GM18867 (cell line): Measurements from ENCODE around the gene ZC3H18.
A peak's percentile ranks its signal among the peaks of the same experiment; 100 is the strongest.

Experiments used
- ATAC-seq: cut with Tn5 transposase; IDR thresholded peaks from one replicate; pipeline ENCODE4 v1.9.1; 2021; ENCODE audit warnings: mild to moderate bottlenecking, moderate library complexity; ENCODE audit not compliant: unreplicated experiment

ZC3H18 gene

DNA sequence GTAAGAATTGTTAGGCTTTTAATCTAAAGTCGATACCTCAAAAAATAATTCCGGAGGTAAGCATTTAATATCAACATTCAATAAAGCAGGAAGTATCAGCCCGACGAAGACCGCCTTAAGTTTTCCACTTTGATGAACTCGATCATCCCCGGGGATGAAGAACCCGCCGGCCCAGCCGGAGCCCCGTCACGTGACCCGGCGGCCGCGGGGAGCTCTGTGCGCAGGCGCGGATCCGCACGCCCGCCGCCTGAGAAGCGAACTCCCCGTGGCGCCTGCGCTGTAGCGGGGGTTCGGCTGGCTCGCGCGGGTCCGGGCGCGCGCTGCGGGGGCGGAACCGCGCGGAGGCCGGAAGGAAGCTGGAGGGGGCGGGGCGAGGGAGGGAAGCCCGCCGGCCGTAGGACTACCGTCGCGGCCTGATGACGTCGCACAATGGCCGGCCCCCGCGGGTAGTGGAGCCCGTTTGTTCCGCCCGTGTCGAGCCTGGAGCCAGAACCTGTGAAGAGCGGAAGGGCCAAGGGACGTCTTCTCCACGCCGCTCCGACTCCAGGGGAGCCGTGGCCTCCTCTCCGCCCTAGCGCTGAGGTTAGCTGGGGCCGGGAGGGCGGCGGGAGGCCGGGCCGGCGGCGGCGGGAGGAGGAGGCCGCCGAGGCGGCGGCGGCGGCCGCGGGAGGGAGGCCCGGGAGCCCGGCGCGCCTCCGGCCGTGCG lies at the start of gene ZC3H18:
ZC3H18 (plus strand) TSS at position 419 of the 706 bp plus-strand sequence. CDS start 6,721 bp downstream, outside the sequence.
- ATAC-seq: peak; percentile 81

DNA sequence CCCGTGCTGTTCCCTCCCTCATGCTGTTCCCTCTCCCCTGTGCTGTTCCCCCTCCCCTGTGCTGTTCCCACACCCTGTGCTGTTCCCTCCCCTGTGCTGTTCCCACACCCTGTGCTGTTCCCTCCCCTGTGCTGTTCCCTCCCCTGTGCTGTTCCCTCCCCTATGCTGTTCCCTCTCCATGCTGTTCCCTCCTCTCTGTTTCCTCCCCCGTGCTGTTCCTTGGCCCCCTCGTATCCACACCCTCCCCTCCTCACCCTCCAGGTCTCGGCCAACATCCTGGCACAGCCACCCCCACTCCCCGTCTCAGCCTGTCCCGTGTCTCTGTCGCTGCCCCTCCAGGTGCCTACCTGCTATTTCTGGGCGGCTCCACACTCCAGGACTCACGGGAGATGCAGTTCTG lies 48.5 kb upstream of the ZC3H18 start:
- no peak for ATAC-seq

DNA sequence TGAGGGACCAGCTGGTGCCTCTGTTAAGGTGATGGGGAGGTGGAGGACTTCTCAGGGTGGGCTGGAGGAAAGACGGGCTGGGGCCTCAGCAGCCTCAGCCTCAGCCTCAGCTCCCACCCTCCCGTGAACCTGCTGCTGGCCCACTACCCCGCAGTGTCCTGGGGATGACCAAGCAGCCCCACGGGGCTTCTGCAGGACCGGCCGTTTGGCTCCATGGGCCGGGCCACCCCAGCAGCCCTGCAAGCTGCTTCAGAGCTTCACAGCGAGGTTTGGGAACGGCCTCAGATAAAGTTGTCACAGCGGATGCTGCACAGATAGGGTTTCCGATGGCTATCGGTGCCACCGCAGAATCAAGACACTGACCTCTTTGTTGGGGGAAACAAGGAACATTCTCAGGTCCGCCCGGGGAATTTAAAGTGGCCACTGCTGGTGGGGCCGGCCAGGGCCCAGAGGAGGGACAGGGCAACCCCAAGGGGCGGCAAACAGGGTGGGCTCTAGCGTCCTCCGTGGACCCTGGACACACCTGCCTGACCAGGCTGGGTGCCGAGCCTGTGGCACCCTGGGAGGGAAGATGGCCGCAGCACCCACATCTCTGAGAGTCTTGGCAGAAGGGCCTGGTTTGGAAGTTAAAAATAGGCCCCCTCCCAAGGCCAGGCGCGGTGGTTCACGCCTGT lies 47.8 kb upstream of the ZC3H18 start:
- no peak for ATAC-seq

DNA sequence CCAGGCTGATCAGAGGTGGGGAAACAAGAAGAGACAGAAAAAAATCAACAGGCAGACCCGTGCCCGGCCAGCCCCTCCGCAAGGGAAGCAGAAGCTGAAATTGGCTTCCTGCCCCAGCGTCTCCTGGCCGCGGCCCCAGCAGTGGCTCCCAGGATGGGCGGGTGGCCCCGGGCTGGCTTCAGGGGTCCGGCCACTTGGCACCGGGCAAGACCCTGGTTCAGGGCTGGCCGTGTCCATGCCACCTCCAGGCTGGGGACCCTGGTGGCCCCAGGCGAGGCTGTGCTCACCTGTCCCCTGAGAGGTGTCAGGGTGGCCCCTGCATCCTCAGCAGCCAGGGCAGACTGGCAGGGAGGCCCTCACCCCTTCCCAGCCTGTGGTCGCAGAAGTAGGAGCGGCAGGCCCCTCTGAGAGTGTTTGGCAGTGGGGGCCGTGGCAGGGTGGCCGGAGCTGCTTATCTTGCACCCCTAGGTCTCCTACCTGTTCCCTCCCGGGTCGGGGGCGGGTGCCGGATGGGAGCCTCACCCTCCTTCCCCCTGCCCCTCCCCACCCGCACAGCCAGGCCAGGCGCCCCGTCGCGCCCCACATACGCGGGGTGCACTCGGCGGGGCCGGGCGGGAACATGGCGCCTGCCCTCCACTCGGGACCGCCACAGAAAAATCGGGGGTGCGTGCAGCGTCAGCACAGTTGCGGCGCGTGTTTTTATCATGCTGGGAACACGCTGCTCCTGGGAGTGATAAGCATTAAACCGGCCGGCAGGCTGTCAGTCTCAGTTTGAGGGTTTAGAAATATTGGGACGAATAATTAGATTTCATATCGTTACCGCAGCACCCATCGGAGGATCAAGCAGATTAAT lies 46.7 kb upstream of the ZC3H18 start:
- no peak for ATAC-seq

DNA sequence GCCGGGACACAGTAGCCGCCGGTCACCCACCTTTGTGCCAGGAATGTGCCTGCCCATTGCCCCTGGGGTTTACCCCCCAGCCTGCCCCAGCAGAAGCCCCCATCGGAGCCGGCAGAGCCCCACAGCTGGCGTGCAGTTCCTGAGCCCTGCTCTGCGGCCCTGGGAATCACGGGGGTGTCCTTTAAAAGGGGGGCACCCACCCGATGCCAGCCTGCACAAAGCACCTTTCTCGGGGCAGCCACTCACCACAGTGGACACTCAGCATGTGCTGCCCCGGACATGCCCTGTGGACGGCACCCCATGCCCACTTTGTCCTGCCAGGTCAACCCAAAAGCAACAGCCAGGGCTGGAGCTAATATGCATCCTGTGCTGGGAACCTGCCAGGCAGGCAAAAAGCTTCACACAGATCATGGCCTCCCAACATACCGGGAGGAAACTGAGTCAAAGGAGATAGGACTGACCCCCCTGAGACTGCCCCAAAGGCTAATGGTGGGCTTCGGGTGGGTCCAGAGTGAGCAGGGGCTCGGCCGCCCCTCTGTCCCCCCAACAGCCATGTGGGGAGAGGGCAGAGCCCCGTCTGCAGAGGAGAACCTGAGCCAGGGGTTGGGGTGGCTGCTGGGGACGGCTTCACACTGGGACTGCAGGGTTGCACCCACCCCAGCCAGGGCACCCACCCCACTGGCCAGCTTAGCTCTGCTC lies 45.8 kb upstream of the ZC3H18 start:
- no peak for ATAC-seq

DNA sequence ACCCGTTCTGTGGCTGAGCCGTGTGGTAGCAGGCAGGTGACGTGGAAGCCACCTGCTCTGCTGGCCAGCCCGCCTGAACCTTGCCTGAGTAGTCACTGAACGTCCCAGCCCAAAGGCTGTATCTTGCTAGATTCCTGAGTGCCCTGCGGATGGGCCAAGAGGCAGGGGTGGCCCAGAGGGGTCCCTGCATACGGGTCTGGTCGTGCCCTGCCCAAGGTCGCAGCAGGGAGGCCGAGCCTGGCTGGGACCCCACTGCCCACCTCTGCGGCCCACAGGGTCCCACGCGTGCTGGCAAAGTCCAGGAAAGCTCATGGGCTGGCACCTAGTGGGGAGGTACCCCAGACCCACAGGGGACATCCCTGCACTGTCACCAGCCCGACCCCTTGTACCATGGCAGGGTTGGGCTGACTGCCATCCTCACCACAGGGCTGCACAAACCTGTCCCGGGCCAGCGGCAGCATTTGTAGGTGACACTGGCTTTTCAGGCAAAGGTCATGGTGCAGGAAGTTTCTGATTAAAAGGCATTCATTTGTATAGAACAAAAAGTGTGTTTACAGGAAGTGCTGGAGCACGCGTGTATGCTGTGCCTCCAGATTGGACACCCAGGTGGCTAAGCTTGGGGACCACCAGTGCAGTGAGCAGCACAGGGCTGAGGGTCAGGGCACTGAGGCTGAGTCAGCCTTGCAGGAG lies 45.1 kb upstream of the ZC3H18 start:
- no peak for ATAC-seq

DNA sequence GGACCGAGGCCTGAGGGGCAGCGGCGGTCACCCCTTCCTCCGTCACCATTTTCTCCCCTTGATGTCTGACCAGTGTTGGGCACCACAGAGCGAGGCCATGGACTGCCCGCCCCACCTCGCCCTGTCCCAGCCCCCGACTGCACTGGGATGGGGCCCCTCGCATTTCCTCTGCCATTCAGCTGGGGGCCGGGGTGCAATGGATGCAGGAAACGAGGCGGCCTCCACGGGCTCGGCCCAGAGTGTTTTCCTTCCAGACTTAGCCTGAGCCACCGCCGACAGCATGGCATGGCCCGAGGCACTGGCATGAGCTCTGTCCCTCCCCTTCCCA lies 44.6 kb upstream of the ZC3H18 start:
- no peak for ATAC-seq

DNA sequence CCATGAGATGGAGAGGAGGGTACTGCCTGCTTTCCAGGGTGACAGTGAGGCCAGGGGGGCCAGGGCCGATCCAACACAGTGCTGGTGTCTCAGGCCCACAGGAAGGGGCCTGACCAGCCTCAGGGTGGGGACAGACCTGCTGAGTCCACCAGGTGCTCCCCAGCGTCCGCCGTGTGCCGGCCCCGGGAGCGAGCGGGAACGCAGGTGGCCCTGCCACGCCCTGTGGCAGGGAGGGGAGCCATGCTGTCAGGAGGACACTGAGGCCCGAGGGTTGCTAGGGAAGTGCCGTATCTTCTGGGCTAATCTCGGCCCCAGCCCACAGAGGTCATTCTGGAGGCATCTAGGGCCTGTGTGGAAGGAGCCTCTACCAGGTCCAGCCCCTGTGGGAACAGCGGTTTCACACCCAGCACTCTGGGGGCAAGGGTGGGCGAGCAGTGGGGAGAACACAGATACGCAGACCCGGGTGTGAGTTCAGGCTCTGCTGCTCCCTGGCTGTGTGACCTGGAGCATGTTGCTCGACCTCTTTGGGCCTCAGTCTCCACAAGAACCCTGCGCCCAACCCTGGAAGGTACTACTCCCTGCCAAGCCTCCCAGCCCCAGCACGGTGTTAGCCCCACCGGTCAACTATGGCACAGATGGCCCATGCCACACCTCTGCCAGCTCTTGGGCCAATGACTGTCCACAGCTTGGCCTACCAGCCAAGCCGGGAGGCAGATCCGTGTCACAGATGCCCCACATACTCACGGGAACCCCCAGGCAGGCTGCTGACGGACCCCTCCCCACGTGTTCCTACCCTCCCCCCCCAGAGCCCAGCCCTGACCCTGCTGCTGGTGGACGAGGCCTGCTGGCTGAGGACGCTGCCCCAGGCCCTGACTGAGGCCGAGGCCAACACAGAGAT lies 43.9 kb upstream of the ZC3H18 start:
- ATAC-seq: no peak

DNA sequence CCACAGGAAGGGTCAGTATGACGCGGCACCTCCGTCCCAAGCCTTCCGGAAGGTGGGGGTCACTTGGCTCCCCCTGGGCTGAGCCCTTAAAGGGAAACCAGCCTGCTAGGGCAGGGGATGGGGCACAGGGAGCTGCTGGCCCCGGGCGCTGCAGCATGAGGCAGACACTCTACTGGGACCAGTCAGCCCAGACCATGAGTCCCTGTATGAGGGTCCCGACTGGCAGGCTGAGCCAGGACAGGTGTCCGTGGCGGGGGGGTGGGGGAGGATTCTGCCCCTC lies 43.4 kb upstream of the ZC3H18 start:
- ATAC-seq: no peak

DNA sequence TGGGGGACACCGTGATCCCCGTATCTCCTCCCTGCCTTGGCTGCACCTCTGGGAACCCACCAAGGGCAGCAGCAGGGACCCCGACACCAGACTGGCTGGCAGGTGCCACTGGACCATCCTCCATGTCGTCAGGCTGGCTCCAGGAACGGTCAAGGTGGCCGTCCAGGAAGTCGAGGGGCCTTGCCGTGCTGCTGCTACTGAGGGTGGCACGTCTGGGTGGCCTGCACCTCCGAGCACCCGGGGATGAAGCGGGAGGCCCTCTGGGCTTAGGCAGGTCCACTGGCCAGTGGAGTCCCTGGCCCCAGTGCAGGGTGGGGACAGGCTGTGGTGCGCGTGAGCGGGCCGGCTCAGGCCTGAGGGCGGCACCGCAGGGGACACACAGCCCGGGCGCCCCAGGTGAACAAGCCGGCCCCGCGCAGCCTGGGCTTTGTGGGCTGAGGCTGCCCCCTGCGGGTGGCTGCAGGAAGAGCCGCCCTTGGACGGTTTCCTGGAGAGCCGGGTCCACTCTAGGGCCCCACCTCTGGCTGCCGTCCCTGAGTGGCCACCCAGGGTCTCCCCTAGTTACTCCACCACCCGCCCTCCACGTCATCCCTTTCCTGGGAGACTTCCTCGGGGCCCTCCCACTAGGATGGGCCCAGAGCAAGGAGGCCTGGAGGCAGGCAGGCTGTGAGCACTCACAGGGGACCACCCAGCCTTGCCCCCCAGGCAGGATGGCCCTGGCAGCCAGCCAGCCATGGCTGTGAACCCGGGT lies 42.8 kb upstream of the ZC3H18 start:
- ATAC-seq: no peak

DNA sequence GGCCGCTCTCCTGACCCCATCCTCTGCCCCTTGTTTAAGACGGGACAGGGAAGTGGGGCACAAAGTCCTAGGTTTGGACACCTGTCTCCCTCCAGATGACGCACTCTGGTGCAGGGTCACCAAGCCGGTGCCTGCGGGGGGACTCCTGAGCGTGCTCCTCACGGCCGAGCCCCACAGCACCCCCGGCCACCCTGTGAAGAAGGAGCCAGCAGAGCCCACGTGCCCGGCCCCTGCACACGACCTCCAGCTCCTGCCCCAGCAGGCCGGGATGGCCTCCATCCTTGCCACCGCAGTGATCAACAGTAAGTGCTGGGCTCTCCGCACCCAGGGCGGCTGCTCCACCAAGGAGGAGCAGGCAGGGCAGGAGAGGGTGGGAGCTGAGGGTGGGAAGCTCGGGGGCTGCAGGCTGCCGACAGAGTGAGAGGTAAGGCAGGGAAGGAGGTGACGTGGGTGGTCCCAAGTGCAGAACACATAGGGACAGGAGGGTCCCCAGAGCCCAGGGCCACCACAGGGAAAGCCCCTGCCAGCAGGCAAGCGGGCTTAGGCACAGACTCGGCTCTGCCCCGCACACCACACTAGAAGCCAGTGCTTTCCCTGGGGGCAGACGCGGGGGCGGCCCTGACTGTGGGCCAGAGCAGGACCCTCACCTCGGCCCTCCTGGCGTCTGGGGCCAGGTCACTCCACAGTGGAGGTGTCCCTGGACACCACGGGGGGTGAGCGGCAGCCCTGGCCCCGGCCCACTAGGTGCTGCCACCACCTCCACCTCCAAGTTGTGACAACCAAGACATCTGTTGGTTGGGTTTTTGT lies 42.1 kb upstream of the ZC3H18 start:
- ATAC-seq: no peak

DNA sequence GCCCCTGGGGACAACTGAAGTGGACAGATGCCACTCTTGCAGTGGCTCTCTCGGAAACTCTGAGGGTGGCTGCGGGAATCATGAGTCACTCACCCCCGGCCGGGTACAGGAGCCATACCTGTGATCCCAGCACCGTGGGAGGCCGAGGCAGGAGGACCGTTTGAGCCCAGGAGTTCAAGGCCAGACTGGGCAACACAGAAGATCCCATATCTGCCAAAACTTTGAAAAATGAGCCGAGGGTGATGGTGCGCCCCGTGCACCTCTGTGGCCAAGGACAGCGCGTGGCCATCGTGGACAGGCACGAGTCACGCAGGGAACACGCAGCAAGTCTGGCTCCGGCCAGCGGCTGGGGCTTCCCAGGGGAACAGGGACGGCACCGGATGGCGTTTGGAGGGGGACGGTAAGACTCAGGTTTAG lies 41.3 kb upstream of the ZC3H18 start:
- no peak for ATAC-seq

DNA sequence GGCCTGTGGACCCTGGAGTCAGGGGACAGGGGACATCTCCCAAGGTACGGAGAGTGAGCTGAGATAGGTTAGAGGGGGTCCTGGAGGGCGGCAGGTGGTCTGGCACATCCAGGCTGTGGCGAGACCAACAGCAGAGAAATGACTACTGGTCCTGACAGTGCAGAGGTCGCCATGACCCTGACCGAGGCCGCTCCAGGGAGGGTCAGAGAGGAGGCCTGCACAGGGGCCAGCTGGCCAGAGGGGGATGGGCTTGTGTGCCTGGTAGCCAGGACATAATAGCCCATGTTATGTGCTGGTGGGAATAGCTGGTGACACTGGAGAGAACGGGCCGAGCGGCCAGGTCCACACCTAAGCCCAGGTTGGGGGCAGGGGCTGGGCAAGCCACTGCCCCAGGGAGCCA lies 40.6 kb upstream of the ZC3H18 start:
- ATAC-seq: no peak

DNA sequence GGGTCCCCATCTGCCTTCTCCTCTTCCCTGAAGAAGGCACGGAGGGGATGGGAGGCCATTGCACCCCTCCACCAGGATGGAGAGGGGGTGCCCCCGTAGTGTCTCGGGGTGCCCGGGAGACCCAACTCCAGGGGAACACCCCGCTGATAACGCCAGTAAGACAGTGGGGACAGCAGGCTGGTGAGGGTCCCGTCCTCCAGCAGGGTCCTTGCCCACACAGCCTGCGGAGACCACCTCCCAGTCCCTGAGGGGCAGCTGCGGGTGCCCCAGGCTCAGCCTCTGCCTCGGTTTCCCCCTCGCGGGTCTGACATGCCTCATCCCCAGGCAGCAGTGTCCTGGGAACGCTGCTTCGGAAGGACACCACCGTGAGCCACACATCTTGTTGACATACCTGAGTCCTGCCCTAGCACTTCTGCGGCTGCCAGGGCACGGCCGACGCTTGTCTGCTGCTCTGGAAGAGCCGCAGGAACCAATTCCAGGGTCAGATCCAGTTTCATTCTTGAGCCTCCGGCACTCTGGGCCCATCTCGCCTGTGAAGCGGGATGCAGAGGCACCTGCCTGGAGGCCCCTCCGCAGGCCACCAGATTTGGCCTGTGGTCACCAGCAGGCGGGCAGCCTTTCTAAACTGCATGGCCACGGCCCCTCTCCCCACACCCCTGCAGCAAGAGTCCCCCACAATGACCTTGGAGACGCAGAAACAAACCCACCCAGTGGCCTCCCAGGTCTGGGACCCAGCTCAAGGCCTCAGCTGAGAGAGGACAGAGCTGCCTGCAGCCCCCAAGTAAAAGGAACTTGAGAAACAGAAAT lies 39.9 kb upstream of the ZC3H18 start:
- no peak for ATAC-seq

DNA sequence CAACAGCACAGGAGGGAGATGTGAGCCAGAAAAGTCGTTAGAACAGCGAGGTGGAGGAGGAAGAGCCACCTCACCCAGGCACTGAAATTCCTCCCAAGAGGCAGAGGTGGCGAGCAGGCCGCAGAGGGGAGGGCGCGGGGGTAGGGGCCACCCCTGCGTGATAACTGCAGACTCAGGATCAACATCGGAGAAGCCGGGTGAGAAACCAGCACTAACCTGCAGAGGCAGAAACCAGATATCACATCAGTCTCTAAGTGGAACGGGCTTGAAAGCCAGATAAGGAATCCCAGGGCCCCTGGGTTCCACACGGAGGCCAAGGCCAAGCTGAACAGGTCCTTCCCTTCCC lies 39.4 kb upstream of the ZC3H18 start:
- ATAC-seq: no peak

DNA sequence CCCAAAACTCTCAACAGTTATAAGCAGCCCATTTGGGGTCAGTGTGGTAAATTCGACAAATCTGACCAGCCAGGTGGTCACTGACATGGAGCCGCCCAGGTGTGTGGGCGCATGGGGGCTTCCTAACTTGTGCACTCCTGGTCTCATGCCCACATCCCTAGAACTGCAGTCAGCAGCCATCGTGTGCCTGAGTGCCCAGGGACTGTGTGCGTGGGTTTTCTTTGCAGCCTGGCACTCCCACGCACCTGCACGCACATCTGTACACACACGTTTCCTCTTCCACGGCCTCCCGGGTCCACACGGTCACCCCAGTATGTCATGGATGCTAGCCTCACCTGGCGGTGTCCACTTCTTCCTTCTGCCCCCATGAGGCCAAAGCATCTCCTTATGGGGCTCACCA lies 38.9 kb upstream of the ZC3H18 start:
- no peak for ATAC-seq

DNA sequence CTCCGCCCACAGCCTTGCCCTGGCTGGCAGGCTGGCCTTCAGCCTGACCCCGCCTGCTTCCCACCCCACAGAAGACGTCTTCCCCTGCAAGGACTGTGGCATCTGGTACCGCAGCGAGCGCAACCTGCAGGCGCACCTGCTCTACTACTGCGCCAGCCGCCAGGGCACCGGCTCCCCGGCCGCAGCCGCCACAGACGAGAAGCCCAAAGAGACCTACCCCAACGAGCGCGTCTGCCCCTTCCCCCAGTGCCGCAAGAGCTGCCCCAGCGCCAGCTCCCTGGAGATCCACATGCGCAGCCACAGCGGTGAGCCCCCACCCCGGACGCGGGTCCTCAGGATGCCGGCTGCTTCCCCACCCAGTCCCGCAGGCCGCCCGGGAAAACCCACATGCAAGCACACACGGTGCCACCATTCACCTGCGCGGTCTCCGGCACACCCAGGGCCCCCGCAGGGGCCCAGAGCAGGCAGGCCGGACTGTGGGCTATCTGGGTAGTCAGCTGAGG lies 38.2 kb upstream of the ZC3H18 start:
- ATAC-seq: no peak
